Duodenal mucosa (tissue), 2 donors: ENCODE data around the gene OR1L6.

Experiments used
- H3K27ac ChIP-seq: one replicate; pipeline ENCODE4 v1.7.0; 2013; ENCODE audit warnings: low read depth, low read length
- H3K27me3 ChIP-seq, 2 donors: one replicate each; pipeline ENCODE4 v1.7.0; 2013; ENCODE audit warnings: low read length in 2 of 2, control low read depth in 1 of 2; ENCODE audit not compliant: insufficient read depth in 2 of 2, control insufficient read depth in 1 of 2
- H3K36me3 ChIP-seq, 2 donors: one replicate each; pipeline ENCODE4 v1.7.0; 2013; ENCODE audit warnings: low read length in 2 of 2, control low read depth in 1 of 2; ENCODE audit not compliant: insufficient read depth in 2 of 2, control insufficient read depth in 1 of 2
- H3K4me1 ChIP-seq, 2 donors: one replicate each; pipeline ENCODE4 v1.7.0; 2013; ENCODE audit warnings: low read length in 2 of 2, control low read depth in 1 of 2; ENCODE audit not compliant: insufficient read depth in 2 of 2, control insufficient read depth in 1 of 2
- H3K4me3 ChIP-seq, 2 donors: one replicate each; pipeline ENCODE4 v1.7.0; 2013; ENCODE audit warnings: low read length in 2 of 2, low read depth in 1 of 2
- H3K9ac ChIP-seq, 2 donors: one replicate each; pipeline ENCODE4 v1.7.0; 2013; ENCODE audit warnings: low read length in 2 of 2, low read depth in 1 of 2
- H3K9me3 ChIP-seq, 2 donors: one replicate each; pipeline ENCODE4 v1.7.0; 2013; ENCODE audit warnings: low read length in 2 of 2, control low read depth in 1 of 2; ENCODE audit not compliant: control insufficient read depth in 1 of 2

OR1L6 gene

DNA sequence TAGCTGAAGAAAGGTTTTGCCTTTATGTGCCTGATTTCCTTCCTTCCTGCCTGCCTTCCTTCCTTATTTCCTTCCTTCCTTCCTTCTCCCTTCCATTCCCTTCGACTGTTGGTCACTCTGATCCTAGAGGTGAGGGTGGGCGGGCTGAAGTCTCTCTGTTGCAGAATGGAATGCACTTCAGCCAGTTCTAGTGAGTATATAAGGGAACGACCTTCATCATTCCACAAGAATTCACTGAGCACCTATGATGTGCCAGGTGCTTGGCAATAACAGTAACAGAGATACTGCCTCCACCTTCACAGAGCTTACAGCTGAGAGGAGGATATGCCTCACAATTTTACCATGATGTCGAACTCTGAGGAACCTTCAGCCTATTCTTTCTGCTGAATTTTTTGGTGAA, 37.9 kb downstream of the OR1L6 start:
- H3K9me3 ChIP-seq: no peaks in the 10 kb centered on the region
- no peak overlapping the region for H3K27ac ChIP-seq
- H3K27me3 ChIP-seq: no peaks in the 10 kb centered on the region
- H3K9ac ChIP-seq: no peak overlapping the region
- H3K4me3 ChIP-seq: no peak overlapping the region
- H3K36me3 ChIP-seq: no peaks in the 10 kb centered on the region
- H3K4me1 ChIP-seq: no peaks in the 10 kb centered on the region

DNA sequence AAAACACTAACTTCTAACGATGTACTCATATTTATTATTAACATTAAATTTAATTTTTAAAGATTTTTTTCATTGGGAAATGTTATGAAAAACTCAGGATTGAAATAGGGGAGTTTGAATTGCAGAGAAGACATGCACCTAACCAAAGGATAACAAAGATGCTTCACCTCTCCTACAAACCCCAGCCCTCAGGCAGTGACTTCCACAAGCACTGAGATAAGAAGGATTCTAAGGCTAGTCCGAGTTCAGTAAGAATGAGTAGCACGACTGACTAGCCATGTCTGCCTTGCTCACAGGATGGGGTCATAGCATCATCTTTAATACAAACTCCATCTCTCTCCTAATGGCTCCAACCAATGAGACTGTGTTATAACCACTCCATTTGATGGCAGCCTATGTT, 39.6 kb downstream of the OR1L6 start:
- Histone ChIP-seq H3K4me3 (no peak overlapping the region), H3K36me3 (no peaks in the 10 kb centered on the region), H3K9ac (no peak overlapping the region), H3K27me3 (no peaks in the 10 kb centered on the region), H3K27ac (no peak overlapping the region), H3K4me1 (no peaks in the 10 kb centered on the region), H3K9me3 (no peaks in the 10 kb centered on the region)

DNA sequence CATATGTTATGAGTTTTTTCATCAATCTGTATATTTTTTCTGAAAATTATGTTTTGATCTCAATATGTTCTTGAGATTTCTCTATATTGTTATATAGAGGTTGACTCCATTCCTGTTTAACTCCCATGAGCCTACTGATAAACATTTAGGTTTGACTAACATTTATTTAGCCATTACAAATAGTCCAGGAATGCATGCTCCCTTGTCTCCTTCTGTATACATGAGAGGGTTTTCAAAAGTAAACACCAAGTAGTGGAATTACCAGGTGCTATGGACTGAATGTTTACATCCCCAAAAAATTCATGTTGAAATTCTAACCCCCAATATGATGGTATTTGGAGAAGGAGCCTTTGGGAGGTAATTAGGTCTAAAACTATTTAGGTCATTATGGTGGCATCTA, 43.2 kb downstream of the OR1L6 start:
- no peaks in the 10 kb centered on the region for H3K27me3 ChIP-seq
- no peaks in the 10 kb centered on the region for H3K4me1 ChIP-seq
- no peaks in the 10 kb centered on the region for H3K36me3 ChIP-seq
- no peak overlapping the region for H3K27ac ChIP-seq
- H3K9me3 ChIP-seq: no peaks in the 10 kb centered on the region
- no peak overlapping the region for H3K4me3 ChIP-seq
- H3K9ac ChIP-seq: no peak overlapping the region

DNA sequence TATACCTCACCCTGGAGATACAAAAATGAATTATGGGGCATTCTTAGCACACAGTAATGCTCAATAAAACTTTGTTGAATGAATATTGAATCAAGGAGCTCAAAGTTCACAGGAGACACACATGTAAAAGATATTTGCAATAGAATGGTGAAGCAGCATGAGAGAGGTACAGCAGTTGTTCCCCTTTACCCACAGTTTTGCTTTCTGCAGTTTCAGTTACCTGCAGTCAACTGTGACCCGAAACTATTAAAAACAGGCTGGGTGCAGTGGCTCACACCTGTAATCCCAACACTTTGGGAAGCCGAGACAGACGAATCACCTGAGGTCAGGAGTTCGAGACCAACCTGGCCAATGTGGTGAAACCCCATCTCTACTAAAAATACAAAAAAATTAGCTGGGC, 44.2 kb downstream of the OR1L6 start:
- no peaks in the 10 kb centered on the region for H3K27me3 ChIP-seq
- no peaks in the 10 kb centered on the region for H3K36me3 ChIP-seq
- no peak overlapping the region for H3K27ac ChIP-seq
- H3K9me3 ChIP-seq: no peaks in the 10 kb centered on the region
- no peak overlapping the region for H3K4me3 ChIP-seq
- no peaks in the 10 kb centered on the region for H3K4me1 ChIP-seq
- H3K9ac ChIP-seq: no peak overlapping the region

DNA sequence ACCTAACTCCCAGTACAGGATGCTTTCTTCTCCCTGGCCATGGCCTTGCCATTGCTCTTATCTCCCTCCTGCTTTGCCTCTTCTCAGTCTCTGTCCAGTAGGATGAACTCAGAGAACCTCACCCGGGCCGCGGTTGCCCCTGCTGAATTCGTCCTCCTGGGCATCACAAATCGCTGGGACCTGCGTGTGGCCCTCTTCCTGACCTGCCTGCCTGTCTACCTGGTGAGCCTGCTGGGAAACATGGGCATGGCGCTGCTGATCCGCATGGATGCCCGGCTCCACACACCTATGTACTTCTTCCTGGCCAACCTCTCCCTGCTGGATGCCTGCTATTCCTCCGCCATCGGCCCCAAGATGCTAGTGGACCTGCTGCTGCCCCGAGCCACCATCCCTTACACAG, 46.7 kb downstream of the OR1L6 start, which contains the start of gene OR5C1:
TSS of gene OR5C1 (plus strand) at position 103 of the 400 bp plus-strand sequence. CDS start at position 103, 0 bp downstream.
- no peaks in the 10 kb centered on the region for H3K9me3 ChIP-seq

DNA sequence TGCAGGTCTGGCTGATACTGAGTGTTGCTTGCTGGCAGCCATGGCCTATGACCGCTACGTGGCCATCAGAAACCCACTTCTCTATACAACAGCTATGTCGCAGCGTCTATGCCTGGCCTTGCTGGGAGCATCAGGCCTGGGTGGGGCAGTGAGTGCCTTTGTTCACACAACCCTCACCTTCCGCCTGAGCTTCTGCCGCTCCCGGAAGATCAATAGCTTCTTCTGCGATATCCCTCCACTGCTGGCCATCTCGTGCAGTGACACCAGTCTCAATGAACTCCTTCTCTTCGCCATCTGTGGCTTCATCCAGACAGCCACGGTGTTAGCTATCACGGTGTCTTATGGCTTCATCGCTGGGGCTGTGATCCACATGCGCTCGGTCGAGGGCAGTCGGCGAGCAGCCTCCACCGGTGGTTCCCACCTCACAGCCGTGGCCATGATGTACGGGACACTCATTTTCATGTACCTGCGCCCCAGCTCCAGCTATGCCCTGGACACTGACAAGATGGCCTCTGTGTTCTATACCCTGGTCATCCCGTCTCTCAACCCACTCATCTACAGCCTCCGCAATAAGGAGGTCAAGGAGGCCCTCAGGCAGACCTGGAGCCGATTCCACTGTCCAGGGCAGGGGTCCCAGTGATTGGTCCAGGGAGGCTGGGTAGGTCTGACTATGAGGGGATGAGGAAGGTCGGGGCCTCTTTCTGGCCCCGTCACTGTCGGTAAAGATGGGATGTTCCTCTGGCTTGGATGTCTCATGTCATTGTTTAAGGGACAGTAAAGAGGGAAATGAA, 47.3 kb downstream of the OR1L6 start:
- Histone ChIP-seq H3K9me3 (no peaks in the 10 kb centered on the region), H3K9ac (no peak overlapping the region), H3K27me3 (no peaks in the 10 kb centered on the region), H3K36me3 (no peaks in the 10 kb centered on the region), H3K4me3 (no peak overlapping the region), H3K27ac (no peak overlapping the region), H3K4me1 (no peaks in the 10 kb centered on the region)

More for the DNA sequence above, 46.7 kb downstream of the OR1L6 start, which contains the start of gene OR5C1:
- no peaks in the 10 kb centered on the region for H3K27me3 ChIP-seq
- H3K4me3 ChIP-seq: no peak within 1 kb of the TSS
- H3K36me3 ChIP-seq: no peaks in the 10 kb centered on the region
- H3K27ac ChIP-seq: no peak within 1 kb of the TSS
- no peaks in the 10 kb centered on the region for H3K4me1 ChIP-seq
- H3K9ac ChIP-seq: no peak within 1 kb of the TSS

DNA sequence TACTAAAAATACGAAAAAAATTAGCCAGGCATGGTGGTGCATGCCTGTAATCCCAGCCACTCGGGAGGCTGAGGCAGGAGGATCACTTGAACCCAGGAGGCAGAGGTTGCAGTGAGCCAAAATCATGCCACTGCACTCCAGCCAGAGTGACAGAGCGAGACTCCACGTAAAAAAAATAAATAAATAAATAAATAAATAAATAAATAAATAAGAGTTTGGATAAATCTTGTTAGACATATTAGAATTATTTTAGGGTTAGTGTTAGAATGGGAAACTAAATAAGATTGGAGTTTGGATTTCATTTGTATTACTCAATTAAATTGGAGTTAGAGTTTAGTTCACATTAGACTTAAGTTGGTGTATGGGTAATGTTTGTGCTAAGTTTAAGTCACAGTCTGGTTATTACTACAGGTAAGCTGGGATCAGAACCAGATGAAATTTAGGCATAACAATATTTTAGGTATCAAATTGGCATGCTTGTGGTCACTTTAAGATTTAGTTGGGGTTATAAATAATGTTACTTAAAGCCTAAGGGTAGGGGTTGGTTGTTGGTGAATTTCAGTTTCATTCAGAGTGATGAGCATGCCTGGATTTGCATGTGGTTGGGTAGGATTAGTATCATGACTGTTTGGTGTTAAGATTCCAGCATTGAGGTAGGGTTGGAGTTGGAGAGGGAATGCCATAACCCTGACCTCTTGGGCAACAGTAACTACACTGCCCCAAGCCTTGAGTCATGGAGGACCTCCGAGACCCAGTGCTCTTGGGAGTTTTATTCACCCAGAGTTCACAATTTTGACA, 50.0 kb downstream of the OR1L6 start:
- no peak overlapping the region for H3K9ac ChIP-seq
- no peaks in the 10 kb centered on the region for H3K4me1 ChIP-seq
- no peaks in the 10 kb centered on the region for H3K27me3 ChIP-seq
- no peak overlapping the region for H3K27ac ChIP-seq
- no peaks in the 10 kb centered on the region for H3K36me3 ChIP-seq
- no peaks in the 10 kb centered on the region for H3K9me3 ChIP-seq
- H3K4me3 ChIP-seq: no peak overlapping the region

DNA sequence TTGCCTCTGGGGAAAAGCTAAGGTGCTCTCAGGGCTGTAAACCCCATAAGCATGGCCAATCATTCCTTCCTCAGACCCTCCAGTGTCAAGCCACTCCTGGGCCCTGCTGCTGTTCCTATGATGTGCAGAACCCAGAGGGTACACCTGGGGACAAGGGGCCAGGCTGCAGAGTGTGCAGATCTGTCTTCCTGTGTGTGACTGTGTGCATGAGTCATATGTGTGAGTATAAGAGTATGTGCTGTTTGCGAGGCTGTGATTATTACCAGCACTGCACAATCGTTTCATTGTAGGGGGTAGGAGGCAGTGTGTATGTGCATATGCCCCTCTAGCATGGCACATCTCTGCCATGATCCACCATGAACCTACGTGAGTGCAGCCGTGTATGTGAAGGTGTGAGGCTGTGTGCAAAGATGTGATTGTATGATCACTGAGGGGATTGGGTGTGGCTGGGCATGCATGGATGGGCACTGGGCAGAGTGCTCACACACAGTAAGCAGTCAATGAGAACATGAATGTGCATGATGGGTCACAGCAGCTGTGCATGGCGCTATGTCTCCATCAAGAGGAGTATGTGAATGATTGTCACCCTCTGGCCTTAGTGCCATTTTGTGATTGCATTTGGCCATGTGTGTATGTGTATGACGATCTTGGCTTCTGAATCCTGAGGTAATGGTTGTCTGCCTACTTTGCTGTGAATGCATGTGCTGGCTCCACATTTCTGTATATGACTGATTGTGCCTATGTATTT, 55.4 kb downstream of the OR1L6 start:
- Histone ChIP-seq H3K27ac (no peak overlapping the region), H3K36me3 (no peaks in the 10 kb centered on the region), H3K9ac (no peak overlapping the region), H3K27me3 (no peaks in the 10 kb centered on the region), H3K4me3 (no peak overlapping the region), H3K4me1 (no peaks in the 10 kb centered on the region), H3K9me3 (no peaks in the 10 kb centered on the region)
